GM19239 (cell line): ENCODE measurements around the gene CALCOCO1.

ENCODE experiments used
- DNase-seq: peaks from one replicate; pipeline ENCODE4 v3.0.0; 2011; ENCODE audit warnings: low spot score; ENCODE audit not compliant: insufficient read length
- FAIRE-seq: peaks from 2 replicates; lab custom pipeline; 2011; peaks lifted over from hg19 to GRCh38; lab: Jason Lieb, UNC

Gene CALCOCO1

DNA sequence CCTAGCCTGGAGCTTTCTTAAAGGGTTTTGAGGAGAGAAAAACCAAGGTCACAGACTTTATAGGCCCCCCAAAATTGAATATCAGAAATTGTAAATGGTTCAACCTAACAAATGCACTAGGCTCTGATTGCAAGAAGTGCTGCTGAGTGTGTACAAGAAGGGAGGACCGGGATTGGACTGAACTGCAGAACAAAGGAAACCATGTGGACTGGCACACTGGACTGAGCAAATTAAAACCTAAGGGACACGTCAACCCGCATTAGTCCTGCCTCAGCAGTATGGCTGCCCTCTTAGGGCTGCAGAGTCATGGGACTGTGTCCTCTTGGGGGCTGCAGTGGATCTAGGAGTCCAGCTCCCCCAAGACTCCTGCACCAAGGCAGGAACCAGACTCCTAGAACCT lies 25.4 kb upstream of the CALCOCO1 start:
- no peak for DNase-seq
- FAIRE-seq: no peak

- no peak for FAIRE-seq
- DNase-seq: no peak
Observed at GRCh38 chr12:53752192-53752601, 24.9 kb upstream of the CALCOCO1 start.

GRCh38 chr12:53751336-53752191 lies 24.3 kb upstream of the CALCOCO1 start, which contains the start of gene CISTR:
TSS of gene CISTR (minus strand) at chr12:53751979.
- no peak for DNase-seq
- FAIRE-seq: peak; percentile 83

DNA sequence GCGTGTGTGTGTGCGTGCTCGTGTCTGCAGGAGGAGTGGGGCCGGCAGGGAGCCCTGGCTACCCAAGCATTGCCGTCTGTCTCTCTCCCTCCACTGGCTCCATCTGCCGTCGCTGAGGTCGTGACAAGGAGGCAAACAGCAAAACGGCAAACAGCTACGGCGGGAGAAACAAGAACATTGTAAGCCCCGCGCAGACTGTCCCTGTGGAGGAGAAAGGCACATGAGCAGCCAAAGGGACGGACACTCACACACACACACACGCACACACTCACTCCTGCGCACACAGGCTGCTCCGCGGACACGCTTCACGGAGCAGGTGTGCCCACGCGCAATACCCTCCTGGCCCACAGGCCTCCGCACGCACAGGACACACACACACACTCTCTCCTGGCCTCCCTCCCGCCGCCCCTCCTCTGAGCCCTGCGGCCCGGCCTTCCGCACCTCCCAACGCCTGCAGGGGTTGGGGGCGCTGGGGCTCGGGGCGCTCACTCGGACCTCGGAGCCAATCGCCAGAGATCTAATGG lies 23.6 kb upstream of the CALCOCO1 start:
- DNase-seq (no peak), FAIRE-seq (peak; percentile 72)

- DNase-seq (no peak), FAIRE-seq (no peak)
Observed at GRCh38 chr12:53749986-53750811, 22.9 kb upstream of the CALCOCO1 start.

GRCh38 chr12:53748072-53748840 lies 21.0 kb upstream of the CALCOCO1 start:
- DNase-seq (no peak), FAIRE-seq (no peak)

- FAIRE-seq: no peak
- no peak for DNase-seq
Observed at GRCh38 chr12:53747095-53747494, 19.8 kb upstream of the CALCOCO1 start.

DNA sequence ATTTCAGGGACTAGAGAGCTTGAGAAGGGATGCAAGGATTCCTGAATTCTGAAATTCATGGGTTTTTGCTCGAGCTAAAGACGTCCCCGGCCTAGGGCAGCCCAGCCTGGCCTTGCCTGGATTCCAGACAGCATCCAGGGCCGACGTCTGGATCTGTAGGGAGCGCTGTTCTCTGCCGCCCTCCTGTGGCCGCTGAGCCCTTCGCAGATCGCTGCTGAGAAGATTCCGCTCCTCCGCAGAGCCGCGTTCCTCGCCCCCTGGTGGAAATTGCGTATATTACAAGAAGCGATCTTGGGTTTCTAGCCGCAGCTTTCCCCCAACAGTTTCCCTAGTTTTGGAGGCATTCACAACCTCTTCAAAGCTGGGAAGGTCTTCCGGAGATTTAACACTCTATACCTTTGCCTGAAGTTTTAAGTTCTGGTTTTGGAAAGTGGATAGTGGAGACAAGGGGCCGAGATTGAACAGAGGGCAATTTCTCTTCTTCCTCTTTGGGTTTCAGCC lies 19.4 kb upstream of the CALCOCO1 start:
- DNase-seq (peak; percentile 69), FAIRE-seq (peak; percentile 96)

- FAIRE-seq (no peak), DNase-seq (no peak)
Observed at GRCh38 chr12:53744751-53745150, 17.5 kb upstream of the CALCOCO1 start.

DNA sequence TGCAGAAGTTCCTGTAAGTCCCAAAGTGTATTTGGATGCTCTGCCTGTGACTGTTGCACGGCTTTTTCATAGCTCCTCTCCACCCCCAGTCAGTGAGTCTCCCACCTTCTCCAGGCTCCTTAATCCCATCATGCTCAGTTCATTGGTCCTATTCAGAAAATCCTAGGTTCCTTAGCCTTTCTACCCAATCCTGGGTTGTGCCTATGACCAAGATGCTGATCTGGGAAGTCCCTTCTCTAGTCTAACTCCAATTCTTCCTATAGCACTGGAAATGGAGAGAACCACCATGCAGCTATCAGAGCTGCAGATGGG lies 16.8 kb upstream of the CALCOCO1 start:
- FAIRE-seq: no peak

DNA sequence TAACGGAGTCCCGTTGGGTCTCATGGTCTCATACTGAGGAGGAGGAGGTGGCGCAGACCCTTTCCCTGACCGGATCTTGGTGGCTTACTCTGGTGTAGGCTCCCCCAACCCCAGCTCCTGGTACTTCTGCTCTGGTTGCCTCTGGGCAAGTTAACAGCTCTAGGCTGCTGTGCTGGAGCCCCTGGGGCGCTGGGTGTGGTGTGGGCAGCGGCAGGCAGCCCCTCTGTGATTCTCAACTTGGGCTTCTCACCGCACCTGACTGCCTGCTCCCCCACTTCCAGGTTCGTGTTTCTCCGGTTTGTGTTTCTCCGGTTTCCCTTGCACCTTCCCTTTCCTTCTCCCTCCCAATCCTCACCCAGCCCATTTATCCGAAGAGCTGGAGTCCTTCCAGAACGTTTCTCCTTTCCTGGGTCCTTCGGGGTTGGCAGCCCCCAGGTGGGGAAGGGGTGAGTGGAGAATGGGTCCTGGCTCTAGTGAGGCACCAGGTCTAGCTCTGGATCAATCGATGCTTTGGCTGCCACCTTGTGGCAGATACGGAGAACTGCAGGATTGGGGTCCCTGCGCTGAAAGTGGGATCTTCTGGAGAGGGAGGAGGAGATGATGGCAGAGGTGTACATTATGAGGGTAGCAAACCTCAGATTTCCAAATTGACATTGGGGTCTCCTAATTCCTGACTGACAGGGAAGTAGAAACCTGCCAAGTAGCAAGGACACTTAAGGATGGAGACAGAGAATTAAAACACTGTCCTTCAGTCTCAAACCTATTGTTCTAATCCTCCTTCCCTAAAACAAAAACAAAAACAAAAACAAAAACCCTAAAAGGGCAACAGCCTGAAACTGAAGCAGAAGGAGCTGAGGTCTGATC lies 16.2 kb upstream of the CALCOCO1 start:
- DNase-seq (peak; percentile 67), FAIRE-seq (peak; percentile 97)

More for the DNA sequence above, 16.8 kb upstream of the CALCOCO1 start:
- DNase-seq: no peak

DNA sequence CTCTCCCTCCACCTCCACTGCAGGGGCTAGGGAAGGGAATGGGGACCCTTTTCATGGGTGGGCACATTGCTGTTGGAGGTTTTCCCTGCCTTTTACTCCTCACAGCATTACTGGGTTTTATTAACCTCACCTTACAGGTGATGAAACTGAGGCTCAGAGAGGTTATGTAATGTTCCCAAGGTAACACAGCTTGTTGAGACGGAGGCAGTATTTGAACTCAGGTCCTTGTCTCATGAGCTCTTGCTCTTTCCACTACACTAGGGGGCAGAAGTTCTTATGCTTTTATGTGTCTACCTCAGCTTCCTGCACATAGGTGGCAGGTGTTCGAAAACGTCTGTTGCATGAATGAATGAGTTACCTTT lies 12.9 kb upstream of the CALCOCO1 start:
- FAIRE-seq (no peak), DNase-seq (no peak)

GRCh38 chr12:53739214-53740129 lies 12.2 kb upstream of the CALCOCO1 start:
- FAIRE-seq (no peak), DNase-seq (no peak)

DNA sequence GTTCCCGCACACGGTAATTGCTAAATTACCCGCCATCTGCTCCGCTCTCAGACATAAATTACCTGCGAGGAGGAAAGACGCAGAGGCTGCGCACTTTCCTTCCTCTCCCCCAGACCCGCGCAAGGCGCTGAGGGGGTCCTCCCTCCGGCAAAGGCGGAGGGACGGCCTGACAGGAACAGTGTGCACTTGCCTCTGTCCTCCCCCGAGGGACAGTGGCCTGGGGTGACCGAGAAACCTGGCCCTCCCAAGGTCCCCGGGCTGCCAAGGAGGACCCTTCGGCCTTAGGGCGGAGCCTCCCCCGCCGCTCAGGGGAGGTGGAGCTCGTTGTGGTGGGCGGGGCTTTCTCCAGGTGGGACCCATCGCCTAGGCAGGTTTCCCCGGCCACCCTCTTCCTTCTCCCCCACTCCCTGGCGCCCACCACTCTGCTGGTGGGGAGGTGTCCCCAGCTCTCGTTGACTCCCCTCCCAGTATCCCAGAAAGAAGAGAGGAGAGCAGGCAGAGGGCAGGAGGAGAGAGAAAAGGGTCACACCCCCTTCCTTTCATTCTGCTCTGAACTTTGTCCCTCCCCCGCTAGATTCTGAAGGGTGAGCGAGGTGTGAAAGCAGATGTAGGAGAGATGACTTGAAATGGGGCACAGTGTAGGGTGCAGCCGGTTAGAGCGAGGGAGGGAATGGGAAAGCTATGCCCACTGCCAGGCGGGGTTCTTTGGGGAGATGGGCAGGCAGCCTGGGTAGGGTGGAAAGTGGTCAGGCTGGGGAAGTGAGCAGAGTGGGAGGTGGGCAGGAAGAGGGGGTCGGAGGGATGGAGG lies 11.4 kb upstream of the CALCOCO1 start:
- DNase-seq (no peak), FAIRE-seq (no peak)

DNA sequence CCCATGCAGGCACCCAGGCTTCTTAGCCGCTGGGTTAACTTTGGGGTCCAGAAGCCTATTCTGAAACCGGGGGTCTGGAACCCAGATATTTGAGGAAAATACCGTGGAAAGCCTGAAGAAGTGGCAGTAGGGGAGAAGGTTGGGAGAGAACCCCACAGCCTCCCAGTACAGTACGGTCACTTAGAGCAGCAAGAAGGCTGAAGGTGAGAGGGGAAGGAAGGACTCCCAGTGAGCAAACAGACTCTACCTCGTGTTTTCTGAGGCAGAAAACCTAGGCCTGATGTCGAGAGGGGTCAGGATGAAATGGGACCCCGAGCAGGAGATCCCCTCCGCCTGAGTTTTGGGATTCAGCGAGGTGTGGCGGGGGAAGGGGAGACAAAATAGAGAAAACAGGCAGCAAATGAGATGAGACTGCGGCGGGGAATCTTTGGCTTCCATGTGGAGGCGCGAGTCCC lies 10.7 kb upstream of the CALCOCO1 start:
- FAIRE-seq: no peak
- DNase-seq: no peak

DNA sequence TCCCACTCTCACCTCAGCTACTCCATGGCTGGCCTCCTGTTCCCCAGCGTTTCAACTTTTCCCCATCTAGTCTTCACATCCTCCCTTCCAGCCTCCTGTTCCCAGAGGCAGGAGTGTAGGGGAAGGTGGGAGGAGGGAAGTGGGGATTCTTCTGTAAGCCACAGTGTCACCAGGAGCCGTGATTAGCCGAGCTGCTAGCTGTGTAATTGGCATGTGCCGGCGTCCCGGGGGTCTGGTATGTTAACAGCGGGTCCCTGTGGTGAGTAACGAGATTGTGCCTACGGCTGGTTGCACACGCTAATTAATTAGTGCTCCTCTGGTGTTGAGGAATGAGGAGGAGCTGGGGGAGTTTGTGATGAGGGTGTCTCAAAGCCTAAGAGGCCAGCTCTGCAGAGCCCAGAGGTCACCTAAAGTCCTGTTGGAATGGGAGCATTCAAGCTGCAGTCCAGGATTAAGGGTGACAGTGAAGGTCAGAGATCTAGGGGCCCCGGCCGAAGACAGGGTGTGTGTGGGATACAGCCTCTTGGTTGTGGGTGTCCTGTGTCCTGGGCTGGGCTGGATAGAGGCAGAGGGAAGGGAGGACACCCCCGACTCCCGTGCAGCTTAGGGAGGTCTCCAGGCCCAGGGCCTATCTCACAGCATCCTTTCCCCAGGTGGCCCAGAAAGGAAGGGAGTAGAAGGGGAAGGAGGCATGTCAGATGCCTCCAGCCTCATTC lies 10.0 kb upstream of the CALCOCO1 start:
- FAIRE-seq: no peak
- DNase-seq: no peak

- FAIRE-seq (no peak), DNase-seq (no peak)
Observed at GRCh38 chr12:53736592-53736991, 9.3 kb upstream of the CALCOCO1 start.
